HPDE6-E6E7 (cell line): Measurements from ENCODE around the gene PLAGL2.
A peak's percentile ranks its signal among the peaks of the same experiment; 100 is the strongest.

ENCODE experiments used
- DNase-seq: peaks from one replicate; pipeline ENCODE4 v3.0.0; 2011; ENCODE audit warnings: missing footprints; ENCODE audit errors: extremely low spot score

Gene PLAGL2

GRCh38 chr20:32231245-32231644 lies 23.7 kb upstream of the PLAGL2 start:
- DNase-seq: no peak

GRCh38 chr20:32230707-32231106 lies 23.2 kb upstream of the PLAGL2 start:
- DNase-seq: no peak

GRCh38 chr20:32229251-32229747 lies 21.8 kb upstream of the PLAGL2 start:
- DNase-seq: no peak

- no peak for DNase-seq
Measured at GRCh38 chr20:32227744-32228688, 20.5 kb upstream of the PLAGL2 start.

GRCh38 chr20:32227306-32227705 lies 19.8 kb upstream of the PLAGL2 start:
- DNase-seq: no peak

GRCh38 chr20:32226391-32226790 lies 18.8 kb upstream of the PLAGL2 start:
- DNase-seq: no peak

- DNase-seq: no peak
Measured at GRCh38 chr20:32224463-32224862, 16.9 kb upstream of the PLAGL2 start.

- no peak for DNase-seq
Measured at GRCh38 chr20:32218156-32218900, 10.8 kb upstream of the PLAGL2 start.

- DNase-seq: no peak
Measured at GRCh38 chr20:32216179-32217142, 8.9 kb upstream of the PLAGL2 start.

- DNase-seq: no peak
Measured at GRCh38 chr20:32215729-32216128, 8.2 kb upstream of the PLAGL2 start.

- no peak for DNase-seq
Measured at GRCh38 chr20:32215147-32215546, 7.6 kb upstream of the PLAGL2 start.

GRCh38 chr20:32213870-32214269 lies 6.3 kb upstream of the PLAGL2 start:
- no peak for DNase-seq

- no peak for DNase-seq
Measured at GRCh38 chr20:32209850-32210605, 2.5 kb upstream of the PLAGL2 start.

GRCh38 chr20:32208499-32209154 lies 1.1 kb upstream of the PLAGL2 start:
- no peak for DNase-seq

- peak; percentile 56 for DNase-seq
Measured at GRCh38 chr20:32206760-32207625, 550 bp downstream of the PLAGL2 start.

- no peak for DNase-seq
Measured at GRCh38 chr20:32205843-32206759, 1.4 kb downstream of the PLAGL2 start.

GRCh38 chr20:32205110-32205842 lies 2.3 kb downstream of the PLAGL2 start:
- no peak for DNase-seq
